ENCODE results near the gene CATSPERD. TPM values are rescaled to one million over a fixed set of nuclear protein-coding genes. Genes with fewer than 3 reads are reported as not detected.

Gene CATSPERD
- total and polyA plus RNA-seq, 8 donors, result not detected

GRCh38 chr19:5677580-5677979 lies 42.9 kb upstream of the CATSPERD start:
- H3K4me1 ChIP-seq, result peaks cover 13 to 26% (median 24%) of the 10 kb centered on the region in 4 donors
- peaks cover 0 to 16% (median 12%) of the 10 kb centered on the region in 4 donors for H3K36me3 ChIP-seq
- 72 to 92% (median 86%) methylated on average over 5 to 9 of the region's 9 CpGs for WGBS, 5 donors
- intact Hi-C loops (cut with DNase I; ENCODE audit: low total_unique reads), result no loop called here
- no peak overlapping the region for H3K4me3 ChIP-seq
- H3K27ac ChIP-seq, result no peak overlapping the region
- TF ChIP-seq POLR2AphosphoS5 (IDR thresholded peaks at IDR 0.05) (no peak), CTCF (IDR thresholded peaks at IDR 0.05) (no peak), POLR2A (IDR thresholded peaks at IDR 0.05) (no peak), EP300 (IDR thresholded peaks at IDR 0.05) (no peak)
- DNase-seq, result no peak
- no peaks in the 10 kb centered on the region for H3K9me3 ChIP-seq
- no peaks in the 10 kb centered on the region for H3K27me3 ChIP-seq

- intact Hi-C loops (cut with DNase I; ENCODE audit: low total_unique reads), result no loop called here
- peaks cover 0 to 13% (median 12%) of the 10 kb centered on the region in 4 donors for H3K36me3 ChIP-seq
- DNase-seq, result no peak
- 88 to 93% (median 90%) methylated on average over 9 to 22 of the region's 22 CpGs for WGBS, 5 donors
- TF ChIP-seq POLR2AphosphoS5 (IDR thresholded peaks at IDR 0.05) (no peak), EP300 (IDR thresholded peaks at IDR 0.05) (no peak), CTCF (IDR thresholded peaks at IDR 0.05) (no peak), POLR2A (IDR thresholded peaks at IDR 0.05) (no peak)
- no peaks in the 10 kb centered on the region for H3K27me3 ChIP-seq
- no peaks in the 10 kb centered on the region for H3K9me3 ChIP-seq
- H3K4me1 ChIP-seq, result peaks cover 13 to 26% (median 24%) of the 10 kb centered on the region in 4 donors
- no peak overlapping the region for H3K4me3 ChIP-seq
- no peak overlapping the region for H3K27ac ChIP-seq
These were observed 42.2 kb upstream of the CATSPERD start for GRCh38 chr19:5678071-5678718.

- H3K9me3 ChIP-seq, result no peaks in the 10 kb centered on the region
- H3K27ac ChIP-seq, result peak overlapping the region; percentile 82 to 94 (median 91)
- peak overlapping the region; percentile 70 to 98 (median 80) for H3K4me3 ChIP-seq
- H3K36me3 ChIP-seq, result peaks cover 0 to 13% (median 12%) of the 10 kb centered on the region in 4 donors
- no peak for TF ChIP-seq POLR2A (IDR thresholded peaks at IDR 0.05)
- no peak for TF ChIP-seq POLR2AphosphoS5 (IDR thresholded peaks at IDR 0.05)
- TF ChIP-seq CTCF (IDR thresholded peaks at IDR 0.05), result no peak
- no peak for TF ChIP-seq EP300 (IDR thresholded peaks at IDR 0.05)
- H3K4me1 ChIP-seq, result peaks cover 13 to 26% (median 24%) of the 10 kb centered on the region in 4 donors
- no peaks in the 10 kb centered on the region for H3K27me3 ChIP-seq
- DNase-seq, result no peak
- WGBS, 5 donors, result 21 to 48% (median 25%) methylated on average over 7 to 26 of the region's 26 CpGs
- intact Hi-C loops (cut with DNase I; ENCODE audit: low total_unique reads), result no loop called here
These were observed 41.0 kb upstream of the CATSPERD start for GRCh38 chr19:5679289-5680083.

- TF ChIP-seq POLR2AphosphoS5 (IDR thresholded peaks at IDR 0.05), result no peak
- TF ChIP-seq CTCF (IDR thresholded peaks at IDR 0.05), result no peak
- WGBS, 5 donors, result 0 to 1% (median 0%) methylated on average over 20 to 23 of the region's 23 CpGs
- DNase-seq, result no peak
- peak overlapping the region; percentile 82 to 94 (median 91) for H3K27ac ChIP-seq
- no peaks in the 10 kb centered on the region for H3K27me3 ChIP-seq
- H3K4me3 ChIP-seq, result peak overlapping the region; percentile 70 to 98 (median 80)
- intact Hi-C loops (cut with DNase I; ENCODE audit: low total_unique reads), result no loop called here
- peaks cover 0 to 13% (median 12%) of the 10 kb centered on the region in 4 donors for H3K36me3 ChIP-seq
- H3K4me1 ChIP-seq, result peaks cover 13 to 26% (median 24%) of the 10 kb centered on the region in 4 donors
- H3K9me3 ChIP-seq, result no peaks in the 10 kb centered on the region
These were observed 40.4 kb upstream of the CATSPERD start for GRCh38 chr19:5680084-5680436.
